ENCODE results near the gene ANKRD52.

GRCh38 chr12:56188778-56189098, 69.4 kb downstream of the ANKRD52 start:
- TF ChIP-seq, protein P1, sequence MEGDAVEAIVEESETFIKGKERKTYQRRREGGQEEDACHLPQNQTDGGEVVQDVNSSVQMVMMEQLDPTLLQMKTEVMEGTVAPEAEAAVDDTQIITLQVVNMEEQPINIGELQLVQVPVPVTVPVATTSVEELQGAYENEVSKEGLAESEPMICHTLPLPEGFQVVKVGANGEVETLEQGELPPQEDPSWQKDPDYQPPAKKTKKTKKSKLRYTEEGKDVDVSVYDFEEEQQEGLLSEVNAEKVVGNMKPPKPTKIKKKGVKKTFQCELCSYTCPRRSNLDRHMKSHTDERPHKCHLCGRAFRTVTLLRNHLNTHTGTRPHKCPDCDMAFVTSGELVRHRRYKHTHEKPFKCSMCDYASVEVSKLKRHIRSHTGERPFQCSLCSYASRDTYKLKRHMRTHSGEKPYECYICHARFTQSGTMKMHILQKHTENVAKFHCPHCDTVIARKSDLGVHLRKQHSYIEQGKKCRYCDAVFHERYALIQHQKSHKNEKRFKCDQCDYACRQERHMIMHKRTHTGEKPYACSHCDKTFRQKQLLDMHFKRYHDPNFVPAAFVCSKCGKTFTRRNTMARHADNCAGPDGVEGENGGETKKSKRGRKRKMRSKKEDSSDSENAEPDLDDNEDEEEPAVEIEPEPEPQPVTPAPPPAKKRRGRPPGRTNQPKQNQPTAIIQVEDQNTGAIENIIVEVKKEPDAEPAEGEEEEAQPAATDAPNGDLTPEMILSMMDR (IDR thresholded peaks at IDR 0.05; ENCODE audit: low read depth, low read length), result no peak
- no peak for TF ChIP-seq EZH2phosphoT487 (IDR thresholded peaks at IDR 0.05; ENCODE audit: low read depth)

Measured in OCI-LY3 (cell line).